HUES48 (cell line): Measurements from ENCODE around the gene CRK.
A peak's percentile ranks its signal among the peaks of the same experiment; 100 is the strongest.

ENCODE experiments used
- H3K27ac ChIP-seq: one replicate; pipeline ENCODE4 v1.7.0; 2013; ENCODE audit warnings: low read depth, low read length, inconsistent platforms
- H3K27me3 ChIP-seq: 2 replicates; pipeline ENCODE4 v1.6.1; 2013; ENCODE audit warnings: mild to moderate bottlenecking, low read length; ENCODE audit not compliant: control insufficient read depth, insufficient read depth
- H3K36me3 ChIP-seq: 2 replicates; pipeline ENCODE4 v1.6.1; 2013; ENCODE audit warnings: low read length; ENCODE audit not compliant: control insufficient read depth, insufficient read depth
- H3K4me1 ChIP-seq: 2 replicates; pipeline ENCODE4 v1.6.1; 2013; ENCODE audit warnings: mild to moderate bottlenecking, low read length; ENCODE audit not compliant: control insufficient read depth, insufficient read depth
- H3K4me3 ChIP-seq: 2 replicates; pipeline ENCODE4 v1.5.1; 2013; ENCODE audit warnings: mild to moderate bottlenecking, low read depth, low read length
- H3K9ac ChIP-seq: 2 replicates; pipeline ENCODE4 v1.6.1; 2013; ENCODE audit warnings: mild to moderate bottlenecking, low read depth, low read length, moderate library complexity
- H3K9me3 ChIP-seq: 2 replicates; pipeline ENCODE4 v1.6.1; 2013; ENCODE audit warnings: low read length; ENCODE audit not compliant: control insufficient read depth, insufficient read depth

Gene CRK

GRCh38 chr17:1493291-1493980 lies 37.4 kb upstream of the CRK start:
- Histone ChIP-seq H3K36me3 (peaks cover 7% of the 10 kb centered on the region), H3K9ac (no peak overlapping the region), H3K4me3 (no peak overlapping the region), H3K27ac (no peak overlapping the region), H3K4me1 (0 out of 2 replicates have a peak, but pooled peaks cover 7% of the 10 kb centered on the region), H3K27me3 (peaks cover 4% of the 10 kb centered on the region), H3K9me3 (no peaks in the 10 kb centered on the region)

GRCh38 chr17:1492249-1493206 lies 36.5 kb upstream of the CRK start, which contains the start of gene MYO1C:
MYO1C (minus strand) TSS chr17:1492686; CDS start chr17:1492487, 199 bp downstream.
- peaks cover 7% of the 10 kb centered on the region for H3K36me3 ChIP-seq
- no peak within 1 kb of the TSS for H3K9ac ChIP-seq
- H3K4me1 ChIP-seq: 0 out of 2 replicates have a peak, but pooled peaks cover 7% of the 10 kb centered on the region
- peak within 1 kb of the TSS; percentile 66 for H3K4me3 ChIP-seq
- no peak within 1 kb of the TSS for H3K27ac ChIP-seq
- peaks cover 4% of the 10 kb centered on the region for H3K27me3 ChIP-seq
- H3K9me3 ChIP-seq: no peaks in the 10 kb centered on the region

GRCh38 chr17:1491443-1492248 lies 35.6 kb upstream of the CRK start:
- no peak overlapping the region; the same call in 1 of the 2 replicates for H3K9ac ChIP-seq
- H3K27me3 ChIP-seq: peaks cover 4% of the 10 kb centered on the region
- 0 out of 2 replicates have a peak, but pooled peaks cover 7% of the 10 kb centered on the region for H3K4me1 ChIP-seq
- no peaks in the 10 kb centered on the region for H3K9me3 ChIP-seq
- H3K36me3 ChIP-seq: peaks cover 7% of the 10 kb centered on the region
- peak overlapping the region; percentile 21 for H3K27ac ChIP-seq
- peak overlapping the region; percentile 66 for H3K4me3 ChIP-seq

- Histone ChIP-seq H3K4me1 (0 out of 2 replicates have a peak, but pooled peaks cover 7% of the 10 kb centered on the region), H3K9ac (no peak overlapping the region; the same call in 1 of the 2 replicates), H3K36me3 (peaks cover 2% of the 10 kb centered on the region; the same call in 1 of the 2 replicates), H3K27me3 (peaks cover 4% of the 10 kb centered on the region), H3K4me3 (peak overlapping the region; percentile 66), H3K27ac (peak overlapping the region; percentile 21), H3K9me3 (no peaks in the 10 kb centered on the region)
Measured at GRCh38 chr17:1490643-1491442, 34.8 kb upstream of the CRK start.

- Histone ChIP-seq H3K4me1 (peaks cover 10% of the 10 kb centered on the region; the same call in 1 of the 2 replicates), H3K9ac (no peak overlapping the region), H3K4me3 (peak overlapping the region; percentile 69; the same call in 1 of the 2 replicates), H3K27ac (peak overlapping the region; percentile 68), H3K36me3 (no peaks in the 10 kb centered on the region), H3K9me3 (no peaks in the 10 kb centered on the region), H3K27me3 (peaks cover 4% of the 10 kb centered on the region)
Measured at GRCh38 chr17:1488826-1489270, 32.8 kb upstream of the CRK start.

GRCh38 chr17:1487939-1488825 lies 32.1 kb upstream of the CRK start:
- Histone ChIP-seq H3K4me3 (peak overlapping the region; percentile 69), H3K27ac (peak overlapping the region; percentile 68)

GRCh38 chr17:1486802-1487695 lies 31.0 kb upstream of the CRK start:
- H3K4me1 ChIP-seq: peaks cover 8% of the 10 kb centered on the region; the same call in 1 of the 2 replicates
- H3K36me3 ChIP-seq: peaks cover 8% of the 10 kb centered on the region
- H3K27me3 ChIP-seq: peaks cover 3% of the 10 kb centered on the region
- H3K4me3 ChIP-seq: peak overlapping the region; percentile 69
- no peak overlapping the region; the same call in 1 of the 2 replicates for H3K9ac ChIP-seq
- peak overlapping the region; percentile 68 for H3K27ac ChIP-seq
- H3K9me3 ChIP-seq: no peaks in the 10 kb centered on the region

More at GRCh38 chr17:1487939-1488825, 32.1 kb upstream of the CRK start:
- H3K9ac ChIP-seq: no peak overlapping the region
- H3K4me1 ChIP-seq: peaks cover 10% of the 10 kb centered on the region; the same call in 1 of the 2 replicates
- H3K9me3 ChIP-seq: no peaks in the 10 kb centered on the region
- peaks cover 4% of the 10 kb centered on the region for H3K27me3 ChIP-seq
- 0 out of 2 replicates have a peak, but pooled peaks cover 3% of the 10 kb centered on the region for H3K36me3 ChIP-seq

- peaks cover 8% of the 10 kb centered on the region; the same call in 1 of the 2 replicates for H3K4me1 ChIP-seq
- H3K9ac ChIP-seq: no peak overlapping the region; the same call in 1 of the 2 replicates
- H3K9me3 ChIP-seq: no peaks in the 10 kb centered on the region
- H3K27me3 ChIP-seq: no peaks in the 10 kb centered on the region; the same call in 1 of the 2 replicates
- H3K27ac ChIP-seq: peak overlapping the region; percentile 79
- peaks cover 19% of the 10 kb centered on the region for H3K36me3 ChIP-seq
- peak overlapping the region; percentile 65 for H3K4me3 ChIP-seq
Measured at GRCh38 chr17:1485423-1486376, 29.7 kb upstream of the CRK start.
